SU-DHL-6 (cell line): Measurements from ENCODE around the gene UBE2E1.

Experiments used
- EZH2phosphoT487 ChIP-seq: fragments of 200-600 bp; sonication (generic), shearing (Covaris generic); conservative IDR thresholded peaks from 2 replicates; pipeline ENCODE4 v1.6.1; 2018; ENCODE audit warnings: mild to moderate bottlenecking, antibody characterized with exemption, low read length, moderate library complexity, mixed read lengths
- TF ChIP-seq, protein P1 (sequence below): fragments of 200-600 bp; sonication (generic); IDR thresholded peaks from one replicate; pipeline ENCODE4 v1.5.1; 2017; ENCODE audit warnings: antibody characterized with exemption, mild to moderate bottlenecking, low read length, moderate library complexity; ENCODE audit not compliant: insufficient read depth, poor library complexity, severe bottlenecking

GRCh38 chr3:23840521-23840920 lies 34.8 kb downstream of the UBE2E1 start:
- TF ChIP-seq, protein P1, sequence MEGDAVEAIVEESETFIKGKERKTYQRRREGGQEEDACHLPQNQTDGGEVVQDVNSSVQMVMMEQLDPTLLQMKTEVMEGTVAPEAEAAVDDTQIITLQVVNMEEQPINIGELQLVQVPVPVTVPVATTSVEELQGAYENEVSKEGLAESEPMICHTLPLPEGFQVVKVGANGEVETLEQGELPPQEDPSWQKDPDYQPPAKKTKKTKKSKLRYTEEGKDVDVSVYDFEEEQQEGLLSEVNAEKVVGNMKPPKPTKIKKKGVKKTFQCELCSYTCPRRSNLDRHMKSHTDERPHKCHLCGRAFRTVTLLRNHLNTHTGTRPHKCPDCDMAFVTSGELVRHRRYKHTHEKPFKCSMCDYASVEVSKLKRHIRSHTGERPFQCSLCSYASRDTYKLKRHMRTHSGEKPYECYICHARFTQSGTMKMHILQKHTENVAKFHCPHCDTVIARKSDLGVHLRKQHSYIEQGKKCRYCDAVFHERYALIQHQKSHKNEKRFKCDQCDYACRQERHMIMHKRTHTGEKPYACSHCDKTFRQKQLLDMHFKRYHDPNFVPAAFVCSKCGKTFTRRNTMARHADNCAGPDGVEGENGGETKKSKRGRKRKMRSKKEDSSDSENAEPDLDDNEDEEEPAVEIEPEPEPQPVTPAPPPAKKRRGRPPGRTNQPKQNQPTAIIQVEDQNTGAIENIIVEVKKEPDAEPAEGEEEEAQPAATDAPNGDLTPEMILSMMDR: no peak
- no peak for TF ChIP-seq EZH2phosphoT487
